A673 (cell line): ENCODE results near the gene OLAH. TPM values are rescaled to one million over a fixed set of nuclear protein-coding genes. Genes with fewer than 3 reads are reported as not detected.

Experiments
- BruUV-seq: library from RNA; stranded (reverse); fragments of 400-500 nt; replicated peaks from 2 replicates; lab custom pipeline; 2021; lab: Mats Ljungman, UMichigan
- CTCF ChIA-PET: fragments of 300-600 bp; sonication (Branson Sonifier 250); formaldehyde crosslinking; loops from one replicate; lab custom pipeline; 2022; ENCODE audit warnings: antibody characterized with exemption; lab: Charles Lee
- POLR2A ChIA-PET: fragments of 300-600 bp; sonication (Branson Sonifier 250); formaldehyde crosslinking; loops from one replicate; lab custom pipeline; 2022; ENCODE audit warnings: antibody characterized with exemption; ENCODE audit not compliant: low non-redundant PET; lab: Charles Lee
- DNase-seq: peaks from one replicate; pipeline ENCODE4 v3.0.0-alpha.2; 2015; ENCODE audit warnings: low spot score
- H3K27ac ChIP-seq: fragments of 200-600 bp; sonication (generic); 2 replicates; pipeline ENCODE4 v1.5.1; 2016; ENCODE audit warnings: mixed run types, low read depth, mild to moderate bottlenecking, mixed read lengths, antibody characterized with exemption, low read length; ENCODE audit not compliant: poor library complexity, severe bottlenecking
- H3K27me3 ChIP-seq: fragments of 200-600 bp; sonication (generic); replicated peaks from 2 replicates; pipeline ENCODE4 v1.6.1; 2017; ENCODE audit warnings: mixed run types, low read depth, mild to moderate bottlenecking, mixed read lengths, antibody characterized with exemption, low read length; ENCODE audit not compliant: insufficient read depth, poor library complexity
- H3K36me3 ChIP-seq: fragments of 200-600 bp; sonication (generic); 2 replicates; pipeline ENCODE4 v1.6.1; 2016; ENCODE audit warnings: mixed run types, mild to moderate bottlenecking, mixed read lengths, antibody characterized with exemption, low read length; ENCODE audit not compliant: insufficient read depth, poor library complexity, severe bottlenecking
- H3K4me1 ChIP-seq: fragments of 200-600 bp; sonication (generic); 2 replicates; pipeline ENCODE4 v1.6.1; 2017; ENCODE audit warnings: mixed run types, mild to moderate bottlenecking, mixed read lengths, antibody characterized with exemption, low read length; ENCODE audit not compliant: insufficient read depth, poor library complexity, severe bottlenecking
- H3K4me3 ChIP-seq: fragments of 200-600 bp; sonication (generic); 2 replicates; pipeline ENCODE4 v1.5.1; 2016; ENCODE audit warnings: low read depth, mixed run types, mild to moderate bottlenecking, mixed read lengths, low read length; ENCODE audit not compliant: poor library complexity, severe bottlenecking
- H3K9me3 ChIP-seq: fragments of 200-600 bp; sonication (generic); 2 replicates; pipeline ENCODE4 v1.6.1; 2016; ENCODE audit warnings: mixed run types, low read depth, mild to moderate bottlenecking, mixed read lengths, antibody characterized with exemption, low read length; ENCODE audit not compliant: poor library complexity, severe bottlenecking
- EZH2 ChIP-seq: fragments of 200-600 bp; sonication (generic); IDR thresholded peaks from 2 replicates; pipeline ENCODE4 v1.6.1; 2017; ENCODE audit warnings: borderline replicate concordance, low read depth, mild to moderate bottlenecking, mixed read lengths, antibody characterized with exemption, low read length; ENCODE audit not compliant: poor library complexity, severe bottlenecking
- intact Hi-C: fragments of 100-400 bp; cut with micrococcal nuclease; formaldehyde crosslinking; loops from one replicate; pipeline ENCODE4 v1.10.0; 2022; ENCODE audit not compliant: unreplicated experiment
- total RNA-seq: library from RNA; stranded (reverse); gene quantifications from 2 replicates; pipeline ENCODE4 v1.2.3, GENCODE V29; 2021
- TF ChIP-seq, protein P1 (sequence below): fragments of 300-800, 200-600 bp; sonication (generic); conservative IDR thresholded peaks from 2 replicates; pipeline ENCODE4 v1.5.1; 2017; ENCODE audit warnings: low read depth, mild to moderate bottlenecking, antibody characterized with exemption, low read length, moderate library complexity, mixed read lengths

OLAH gene
- total RNA-seq, 1 experiment from 2014 or later = 1.6 TPM

GRCh38 chr10:15027741-15028140 lies 16.0 kb upstream of the OLAH start:
- no peaks in the 10 kb centered on the region for H3K9me3 ChIP-seq
- TF ChIP-seq, protein P1, sequence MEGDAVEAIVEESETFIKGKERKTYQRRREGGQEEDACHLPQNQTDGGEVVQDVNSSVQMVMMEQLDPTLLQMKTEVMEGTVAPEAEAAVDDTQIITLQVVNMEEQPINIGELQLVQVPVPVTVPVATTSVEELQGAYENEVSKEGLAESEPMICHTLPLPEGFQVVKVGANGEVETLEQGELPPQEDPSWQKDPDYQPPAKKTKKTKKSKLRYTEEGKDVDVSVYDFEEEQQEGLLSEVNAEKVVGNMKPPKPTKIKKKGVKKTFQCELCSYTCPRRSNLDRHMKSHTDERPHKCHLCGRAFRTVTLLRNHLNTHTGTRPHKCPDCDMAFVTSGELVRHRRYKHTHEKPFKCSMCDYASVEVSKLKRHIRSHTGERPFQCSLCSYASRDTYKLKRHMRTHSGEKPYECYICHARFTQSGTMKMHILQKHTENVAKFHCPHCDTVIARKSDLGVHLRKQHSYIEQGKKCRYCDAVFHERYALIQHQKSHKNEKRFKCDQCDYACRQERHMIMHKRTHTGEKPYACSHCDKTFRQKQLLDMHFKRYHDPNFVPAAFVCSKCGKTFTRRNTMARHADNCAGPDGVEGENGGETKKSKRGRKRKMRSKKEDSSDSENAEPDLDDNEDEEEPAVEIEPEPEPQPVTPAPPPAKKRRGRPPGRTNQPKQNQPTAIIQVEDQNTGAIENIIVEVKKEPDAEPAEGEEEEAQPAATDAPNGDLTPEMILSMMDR = no peak
- no peak for TF ChIP-seq EZH2
- BruUV-seq = no TSS peak
- intact Hi-C loops = no loop called here
- no peak for DNase-seq
- no peaks in the 10 kb centered on the region for H3K27me3 ChIP-seq
- ChIA-PET POLR2A (no interaction called here), CTCF (no interaction called here)
- no peaks in the 10 kb centered on the region for H3K4me1 ChIP-seq
- no peak overlapping the region for H3K4me3 ChIP-seq
- H3K27ac ChIP-seq = no peak overlapping the region
- no peaks in the 10 kb centered on the region for H3K36me3 ChIP-seq

- TF ChIP-seq, protein P1 = no peak
- no peak for TF ChIP-seq EZH2
- ChIA-PET POLR2A (no interaction called here), CTCF (no interaction called here)
- Histone ChIP-seq H3K27ac (no peak overlapping the region), H3K4me3 (no peak overlapping the region), H3K27me3 (no peaks in the 10 kb centered on the region), H3K9me3 (no peaks in the 10 kb centered on the region), H3K36me3 (no peaks in the 10 kb centered on the region), H3K4me1 (no peaks in the 10 kb centered on the region)
- DNase-seq = no peak
- no TSS peak for BruUV-seq
- intact Hi-C loops = no loop called here
Measured at GRCh38 chr10:15035385-15036301, 8.1 kb upstream of the OLAH start.

DNA sequence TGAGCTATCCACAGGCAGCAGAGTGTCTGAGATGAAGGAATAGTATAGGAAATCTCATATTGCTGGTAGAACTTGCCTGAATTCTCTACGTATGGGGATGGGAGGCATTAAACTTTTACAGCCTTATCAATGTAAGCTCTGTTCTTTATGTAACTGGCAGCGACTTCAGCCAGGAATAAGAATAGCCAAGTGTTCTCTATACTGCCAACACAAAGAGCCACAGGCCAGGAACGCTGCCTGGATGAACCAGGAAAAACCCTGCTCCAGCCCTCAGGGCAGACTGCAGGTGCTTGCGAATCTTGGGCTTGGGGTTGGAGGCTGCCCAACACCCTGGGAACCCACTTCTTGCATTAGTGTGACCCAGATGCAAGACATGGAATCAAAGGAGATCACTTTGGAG lies 6.1 kb upstream of the OLAH start:
- Histone ChIP-seq H3K36me3 (no peaks in the 10 kb centered on the region), H3K9me3 (no peaks in the 10 kb centered on the region), H3K27me3 (no peaks in the 10 kb centered on the region), H3K4me1 (no peaks in the 10 kb centered on the region), H3K4me3 (no peak overlapping the region), H3K27ac (no peak overlapping the region)
- CTCF ChIA-PET = no interaction called here
- POLR2A ChIA-PET = no interaction called here
- no peak for DNase-seq
- intact Hi-C loops = no loop called here
- BruUV-seq = no TSS peak
- no peak for TF ChIP-seq EZH2
- TF ChIP-seq, protein P1 = no peak
